Mucosa of stomach (tissue), 1 donor: ENCODE results near the gene MPRIP.
"Not testable (repeated sequence)": the region's sequence is repeated elsewhere in the genome, so short reads cannot be mapped to it uniquely, and the experiment has no call there.

Experiments
- H3K27me3 ChIP-seq: one replicate; pipeline ENCODE4 v1.7.0; 2013; ENCODE audit warnings: mild to moderate bottlenecking, low read length; ENCODE audit not compliant: control insufficient read depth, insufficient read depth
- H3K36me3 ChIP-seq: one replicate; pipeline ENCODE4 v1.7.0; 2013; ENCODE audit warnings: low read length; ENCODE audit not compliant: control insufficient read depth, insufficient read depth
- H3K4me1 ChIP-seq: one replicate; pipeline ENCODE4 v1.7.0; 2013; ENCODE audit warnings: mild to moderate bottlenecking, low read length; ENCODE audit not compliant: control insufficient read depth, insufficient read depth
- H3K4me3 ChIP-seq: one replicate; pipeline ENCODE4 v1.7.0; 2013; ENCODE audit warnings: low read length
- H3K9ac ChIP-seq: one replicate; pipeline ENCODE4 v1.7.0; 2013; ENCODE audit warnings: mild to moderate bottlenecking, low read length, moderate library complexity
- H3K9me3 ChIP-seq: one replicate; pipeline ENCODE4 v1.7.0; 2013; ENCODE audit warnings: mild to moderate bottlenecking, low read length, moderate library complexity; ENCODE audit not compliant: control insufficient read depth
- donor health status: Pancreatic carcinoma.

Gene MPRIP

DNA sequence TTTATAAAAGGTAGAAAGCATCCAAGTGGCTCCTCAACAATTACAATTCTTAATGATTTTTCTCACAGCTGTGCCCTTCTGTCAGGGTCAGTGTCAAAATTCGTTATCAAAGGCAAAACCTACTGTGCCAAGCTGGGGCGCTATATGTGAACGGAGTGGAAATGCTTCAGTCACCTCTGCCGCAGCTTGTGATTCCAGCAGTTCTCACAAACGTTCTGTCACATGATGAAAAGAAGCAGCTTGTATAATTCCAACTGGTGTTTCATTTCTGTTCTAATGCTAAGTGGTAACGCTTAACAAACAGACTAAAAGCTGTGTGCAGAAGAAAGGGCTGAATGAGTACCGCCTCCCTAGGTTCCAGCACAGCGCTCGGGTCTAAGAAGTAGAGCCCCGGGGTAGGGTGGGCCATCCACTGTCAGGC is 149.7 kb downstream of the MPRIP start:
- Histone ChIP-seq H3K27me3 (no peaks in the 10 kb centered on the region), H3K4me1 (peaks cover under 1% of the 10 kb centered on the region), H3K9ac (no peak overlapping the region), H3K4me3 (no peak overlapping the region), H3K9me3 (no peaks in the 10 kb centered on the region), H3K36me3 (no peaks in the 10 kb centered on the region)

DNA sequence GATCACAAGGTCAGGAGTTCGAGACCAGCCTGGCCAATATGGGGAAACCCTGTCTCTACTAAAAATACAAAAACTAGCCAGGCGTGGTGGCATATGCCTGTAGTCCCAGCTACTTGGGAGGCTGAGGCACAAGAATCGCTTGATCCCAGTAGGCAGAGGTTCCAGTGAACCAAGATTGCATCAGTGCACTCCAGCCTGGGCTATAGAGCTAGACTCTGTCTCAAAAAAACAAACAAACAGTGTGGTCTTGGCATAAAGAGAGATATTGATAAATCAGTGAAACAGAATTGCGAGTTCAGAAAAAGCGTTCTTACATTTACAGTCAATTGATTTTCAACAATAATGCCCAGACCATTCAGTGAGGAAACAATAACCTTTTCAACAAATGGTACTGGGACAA is 153.2 kb downstream of the MPRIP start:
- not testable (repeated sequence) for H3K27me3 ChIP-seq, H3K9ac ChIP-seq, H3K36me3 ChIP-seq, H3K4me1 ChIP-seq, H3K4me3 ChIP-seq, H3K9me3 ChIP-seq

DNA sequence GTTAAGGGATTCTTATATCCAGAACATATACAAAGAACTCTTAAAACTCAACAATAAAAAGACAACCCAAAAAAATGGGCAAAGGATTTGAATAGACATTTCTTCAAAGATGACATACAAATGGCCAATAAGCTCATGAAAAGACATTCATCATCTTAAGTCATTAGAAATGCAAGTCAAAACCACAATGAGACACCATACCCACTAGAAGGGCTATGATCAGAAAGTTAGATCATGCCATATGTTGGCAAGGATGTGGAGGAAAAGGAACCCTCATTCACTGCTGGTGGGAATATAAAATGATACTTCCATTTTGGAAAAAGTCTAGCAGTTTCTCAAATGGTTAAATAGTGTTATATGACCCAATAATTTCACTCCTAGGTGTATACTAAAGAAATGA is 154.5 kb downstream of the MPRIP start:
- H3K9ac ChIP-seq = no peak overlapping the region
- H3K4me3 ChIP-seq = no peak overlapping the region
- H3K4me1 ChIP-seq = no peaks in the 10 kb centered on the region
- H3K36me3 ChIP-seq = no peaks in the 10 kb centered on the region
- H3K27me3 ChIP-seq = no peaks in the 10 kb centered on the region
- no peaks in the 10 kb centered on the region for H3K9me3 ChIP-seq

DNA sequence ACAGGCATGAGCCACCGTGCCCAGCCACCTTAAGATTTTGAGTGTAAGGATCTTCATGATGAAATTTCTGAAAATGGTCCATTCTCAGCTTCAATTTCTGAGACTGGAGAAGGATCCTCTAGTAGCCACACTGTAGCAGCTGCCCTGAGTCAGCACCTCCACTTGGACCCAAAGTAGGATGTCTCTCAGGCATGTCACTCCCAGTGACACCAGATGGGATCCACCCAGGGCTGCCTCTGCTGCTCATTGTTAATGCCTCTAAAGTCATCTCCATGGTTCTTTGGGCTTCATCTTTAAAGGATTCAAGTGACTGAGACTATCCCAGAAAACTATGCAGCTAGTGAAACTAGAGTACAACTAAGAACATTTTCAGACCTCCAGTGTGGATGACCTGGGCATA is 156.0 kb downstream of the MPRIP start:
- Histone ChIP-seq H3K9me3 (no peaks in the 10 kb centered on the region), H3K4me1 (no peaks in the 10 kb centered on the region), H3K36me3 (no peaks in the 10 kb centered on the region), H3K9ac (no peak overlapping the region), H3K27me3 (no peaks in the 10 kb centered on the region), H3K4me3 (no peak overlapping the region)

DNA sequence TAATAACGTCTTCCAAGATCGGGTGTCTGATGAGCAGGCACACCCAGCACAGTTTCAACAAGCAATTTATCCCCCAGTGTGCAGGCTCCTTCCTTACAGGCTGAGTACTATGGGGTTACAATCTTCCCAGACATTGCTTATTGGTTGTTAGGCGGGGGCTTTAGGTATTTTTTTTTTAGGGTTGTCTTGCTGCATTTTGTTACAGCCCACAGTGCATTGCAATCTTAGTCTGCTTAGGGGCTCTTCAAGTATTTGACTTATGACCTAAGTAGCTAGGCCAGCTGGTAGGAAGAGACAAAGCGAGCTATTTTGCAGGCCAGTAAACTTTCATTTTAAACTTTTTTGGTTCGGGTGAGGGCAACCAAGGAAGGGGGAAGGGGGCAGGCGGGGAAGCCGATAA is 158.1 kb downstream of the MPRIP start:
- Histone ChIP-seq H3K4me1 (peaks cover 10% of the 10 kb centered on the region), H3K9ac (no peak overlapping the region), H3K4me3 (no peak overlapping the region)

DNA sequence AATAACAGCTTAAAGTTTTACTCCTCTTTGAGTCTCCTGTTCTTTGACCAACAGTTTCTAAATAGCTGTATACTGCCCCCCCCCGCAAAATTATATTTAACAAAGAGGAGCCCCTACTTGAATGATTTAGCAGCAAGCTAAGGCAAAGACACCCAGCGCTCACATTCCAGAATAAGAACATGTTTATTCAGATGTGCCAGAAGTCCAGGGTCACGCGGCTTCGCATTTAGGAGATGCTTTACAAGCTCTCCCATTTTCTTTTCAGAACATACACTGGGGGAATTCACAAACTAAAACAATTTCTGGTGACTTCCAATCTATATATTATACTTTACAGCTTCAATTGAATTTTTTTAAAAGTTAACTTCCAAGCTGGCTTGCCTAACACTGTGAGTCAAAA is 158.6 kb downstream of the MPRIP start:
- no peaks in the 10 kb centered on the region for H3K36me3 ChIP-seq
- H3K4me1 ChIP-seq = peaks cover 15% of the 10 kb centered on the region
- no peak overlapping the region for H3K9ac ChIP-seq
- H3K27me3 ChIP-seq = no peaks in the 10 kb centered on the region
- H3K4me3 ChIP-seq = no peak overlapping the region
- H3K9me3 ChIP-seq = no peaks in the 10 kb centered on the region

More for the DNA sequence above, 158.1 kb downstream of the MPRIP start:
- H3K27me3 ChIP-seq = no peaks in the 10 kb centered on the region
- H3K9me3 ChIP-seq = no peaks in the 10 kb centered on the region
- H3K36me3 ChIP-seq = no peaks in the 10 kb centered on the region

DNA sequence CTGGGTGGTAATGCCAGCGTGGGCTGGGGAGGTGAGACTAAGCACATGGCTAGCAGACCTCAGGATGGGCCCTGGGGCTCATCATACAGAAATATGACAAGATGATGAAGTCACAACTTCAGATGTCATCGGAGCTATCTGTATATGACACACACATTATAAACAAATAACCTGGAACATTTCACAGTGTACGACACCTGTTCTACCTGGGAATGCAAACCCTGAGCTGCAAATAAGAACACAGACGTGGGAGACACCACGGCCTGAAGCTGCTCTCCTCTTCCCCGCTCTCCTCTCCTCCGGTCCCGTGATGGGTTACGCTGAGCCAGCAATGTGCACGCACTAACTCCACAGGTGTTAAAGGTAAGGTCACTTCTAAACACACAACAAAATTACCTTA is 159.0 kb downstream of the MPRIP start:
- H3K9me3 ChIP-seq = no peaks in the 10 kb centered on the region
- no peaks in the 10 kb centered on the region for H3K27me3 ChIP-seq
- no peak overlapping the region for H3K4me3 ChIP-seq
- peaks cover 16% of the 10 kb centered on the region for H3K4me1 ChIP-seq
- H3K36me3 ChIP-seq = no peaks in the 10 kb centered on the region
- H3K9ac ChIP-seq = no peak overlapping the region

DNA sequence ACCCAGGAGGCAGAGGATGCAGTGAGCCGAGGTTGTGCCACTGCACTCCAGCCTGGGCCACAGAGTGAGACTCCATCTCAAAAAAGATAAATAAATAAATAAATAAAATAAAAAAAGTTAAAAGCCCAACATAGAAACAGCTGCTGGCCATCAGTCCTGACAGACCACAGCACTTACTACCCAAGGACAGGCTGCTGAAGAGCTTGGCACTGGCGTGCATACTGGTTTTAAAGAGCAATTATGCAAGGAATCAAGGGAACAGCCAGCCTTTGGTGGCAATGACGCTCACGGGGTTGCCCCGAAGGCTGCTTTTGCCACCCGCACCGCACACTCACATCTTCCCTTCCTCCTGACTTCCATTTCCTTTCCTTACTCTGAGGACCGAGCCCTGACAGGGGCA is 159.7 kb downstream of the MPRIP start:
- Histone ChIP-seq H3K9ac (no peak overlapping the region), H3K27me3 (no peaks in the 10 kb centered on the region), H3K4me3 (no peak overlapping the region), H3K4me1 (peaks cover 21% of the 10 kb centered on the region), H3K36me3 (no peaks in the 10 kb centered on the region), H3K9me3 (no peaks in the 10 kb centered on the region)

DNA sequence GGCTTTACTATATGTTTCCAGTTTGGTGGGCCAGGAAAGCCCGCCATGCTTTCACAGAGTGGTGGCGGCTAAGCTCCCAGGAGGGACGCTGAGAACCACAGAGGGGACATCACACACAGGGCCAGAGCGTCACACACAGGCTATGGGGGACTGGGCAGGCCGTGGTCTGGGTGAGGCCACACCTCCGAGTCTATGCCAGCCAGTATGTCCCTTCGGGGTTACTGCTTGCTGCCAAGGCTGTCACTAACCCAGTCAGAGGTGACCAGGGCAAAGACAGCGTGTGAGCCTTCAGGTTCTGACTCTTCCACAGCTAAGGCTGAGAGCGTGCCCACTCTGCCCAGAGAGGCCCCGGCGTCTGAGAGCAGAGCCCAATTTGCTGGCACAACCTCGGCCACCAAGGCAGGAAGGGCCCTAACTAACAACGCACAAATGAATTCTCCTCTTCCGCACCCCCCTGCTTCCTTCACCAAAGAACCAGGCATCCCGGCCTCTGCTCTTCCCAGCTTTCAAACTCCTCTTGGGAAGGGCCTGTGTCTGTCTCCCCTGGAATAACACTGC is 161.0 kb downstream of the MPRIP start:
- H3K4me3 ChIP-seq = no peak overlapping the region
- H3K36me3 ChIP-seq = no peaks in the 10 kb centered on the region
- H3K4me1 ChIP-seq = peaks cover 22% of the 10 kb centered on the region
- no peak overlapping the region for H3K9ac ChIP-seq
- no peaks in the 10 kb centered on the region for H3K9me3 ChIP-seq
- no peaks in the 10 kb centered on the region for H3K27me3 ChIP-seq

DNA sequence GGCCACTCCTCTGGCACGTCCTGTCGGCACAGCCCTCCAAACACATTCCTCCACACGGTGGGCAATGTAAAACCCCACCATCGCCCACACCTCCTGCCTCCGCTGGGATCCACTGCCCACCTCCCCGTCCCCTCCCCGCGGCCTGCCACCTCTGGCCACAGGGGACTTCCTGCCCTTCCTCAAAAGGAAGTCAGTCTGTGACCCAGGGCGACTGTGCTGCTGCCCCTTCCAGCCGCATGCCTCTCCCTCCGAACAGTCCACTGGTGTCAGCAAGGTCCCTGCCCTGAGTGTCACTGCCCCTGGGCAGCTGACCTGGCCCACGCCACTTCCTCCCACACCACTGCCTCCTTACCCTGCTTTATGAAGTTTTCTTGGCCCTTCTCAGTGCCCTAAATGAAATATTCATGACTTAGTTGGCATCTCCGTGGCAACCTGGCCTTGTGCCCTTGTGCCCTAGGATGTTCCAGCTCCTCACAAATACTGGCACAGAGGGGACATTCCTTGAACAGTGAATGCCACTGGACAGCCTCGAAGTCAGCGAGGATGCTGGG is 161.9 kb downstream of the MPRIP start:
- Histone ChIP-seq H3K4me3 (no peak overlapping the region), H3K4me1 (peaks cover 22% of the 10 kb centered on the region), H3K27me3 (no peaks in the 10 kb centered on the region), H3K36me3 (no peaks in the 10 kb centered on the region), H3K9me3 (no peaks in the 10 kb centered on the region), H3K9ac (no peak overlapping the region)

DNA sequence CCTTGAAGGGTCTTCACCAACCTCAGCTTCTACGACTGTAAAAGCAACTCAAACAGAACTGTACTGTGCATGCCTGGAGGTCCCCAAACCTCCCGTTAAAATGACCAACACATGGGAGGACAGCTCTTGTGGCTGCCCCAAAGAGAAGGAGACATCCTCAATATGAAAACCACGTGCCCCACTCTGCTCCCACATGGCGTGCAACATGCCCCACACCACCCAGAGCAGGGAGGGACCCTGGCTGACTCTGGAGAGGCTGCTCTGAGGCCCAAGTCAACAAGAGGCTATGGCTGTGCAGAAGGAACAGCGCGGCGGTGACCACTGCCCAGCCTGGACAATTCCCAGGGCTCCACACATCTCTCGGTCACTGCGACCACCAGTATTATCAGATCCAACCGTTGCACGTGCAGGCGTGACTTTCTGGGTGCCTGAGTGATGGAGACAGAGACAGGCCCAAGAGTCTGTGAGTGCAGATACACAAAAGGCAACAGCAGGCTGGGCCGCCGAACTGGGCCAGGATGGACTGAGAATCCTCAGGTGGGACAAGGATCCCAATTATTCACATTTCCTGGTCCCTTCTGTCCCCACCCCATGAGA is 162.5 kb downstream of the MPRIP start:
- H3K9ac ChIP-seq = peak overlapping the region; percentile 77

DNA sequence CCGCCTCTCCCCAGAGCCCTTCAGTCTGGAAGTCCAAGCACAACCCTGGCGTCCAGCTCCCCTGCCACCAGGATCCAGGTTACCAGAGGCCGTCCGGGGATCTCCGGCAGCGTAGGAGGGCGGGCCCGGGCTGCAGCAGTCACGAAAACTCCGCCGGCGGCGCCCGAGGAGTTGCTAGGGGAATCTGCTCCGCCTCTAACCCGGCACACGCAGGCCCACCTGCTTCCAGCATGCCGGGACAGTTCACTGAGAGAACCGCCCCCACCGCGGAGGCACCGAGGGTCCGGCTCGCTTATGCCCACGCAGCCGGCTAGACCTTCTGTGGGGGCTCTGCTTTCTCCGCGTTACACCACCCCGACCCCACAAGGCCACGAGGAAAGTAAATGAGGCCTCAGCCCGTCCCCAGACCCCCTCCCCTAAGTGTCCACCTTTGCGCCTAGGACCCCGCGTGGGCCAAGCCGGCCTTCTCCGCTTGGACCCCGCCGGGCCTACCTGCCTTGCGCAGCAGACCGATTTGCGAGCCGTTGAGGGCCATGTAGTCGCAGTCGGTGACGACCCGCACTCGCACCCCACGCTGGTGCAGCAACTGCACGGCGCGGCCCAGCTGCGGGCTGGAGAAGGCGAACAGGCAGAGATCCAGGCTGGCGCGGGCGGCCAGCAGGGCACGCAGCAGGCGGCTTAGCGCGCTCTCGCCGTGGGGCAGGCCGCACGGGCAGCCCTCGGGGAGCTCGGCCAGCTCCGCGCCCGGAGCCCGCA is 163.3 kb downstream of the MPRIP start:
- Histone ChIP-seq H3K9me3 (no peaks in the 10 kb centered on the region), H3K36me3 (no peaks in the 10 kb centered on the region), H3K27me3 (no peaks in the 10 kb centered on the region), H3K9ac (peak overlapping the region; percentile 77), H3K4me1 (peaks cover 22% of the 10 kb centered on the region), H3K4me3 (peak overlapping the region; percentile 74)

More for the DNA sequence above, 162.5 kb downstream of the MPRIP start:
- H3K4me3 ChIP-seq = no peak overlapping the region
- no peaks in the 10 kb centered on the region for H3K27me3 ChIP-seq
- H3K36me3 ChIP-seq = no peaks in the 10 kb centered on the region
- peaks cover 22% of the 10 kb centered on the region for H3K4me1 ChIP-seq
- H3K9me3 ChIP-seq = no peaks in the 10 kb centered on the region
